Neural cell (in vitro differentiated cells): ENCODE data around the gene ROBO1. TPM values are rescaled to one million over a fixed set of nuclear protein-coding genes. Genes with fewer than 3 reads are reported as not detected.

Experiments
- H2AFZ ChIP-seq: fragments of 200-600, 300-800 bp; sonication (generic), shearing (Covaris generic); 2 replicates; pipeline ENCODE4 v1.6.0; 2014; ENCODE audit warnings: low read depth, mild to moderate bottlenecking, antibody characterized with exemption, low read length, moderate library complexity
- H3F3A ChIP-seq: fragments of 200-600 bp; shearing (Covaris generic); 2 replicates; pipeline ENCODE4 v1.6.1; 2016; ENCODE audit warnings: mild to moderate bottlenecking, moderate library complexity, mixed read lengths, antibody characterized with exemption, low read length; ENCODE audit not compliant: insufficient read depth, poor library complexity, severe bottlenecking
- H3K27ac ChIP-seq: fragments of 200-600, 300-800 bp; sonication (generic), shearing (Covaris generic); 2 replicates; pipeline ENCODE4 v1.5.1; 2014; ENCODE audit warnings: mild to moderate bottlenecking, low read length, moderate library complexity
- H3K27me3 ChIP-seq: fragments of 300-800, 200-600 bp; sonication (generic), shearing (Covaris generic); 2 replicates; pipeline ENCODE4 v1.6.0; 2014; ENCODE audit warnings: mild to moderate bottlenecking, low read depth, low read length, moderate library complexity; ENCODE audit not compliant: insufficient read depth
- H3K36me3 ChIP-seq: fragments of 300-800, 200-600 bp; sonication (generic), shearing (Covaris generic); 2 replicates; pipeline ENCODE4 v1.5.1; 2014; ENCODE audit warnings: mild to moderate bottlenecking, antibody characterized with exemption, low read length, moderate library complexity; ENCODE audit not compliant: insufficient read depth
- H3K4me2 ChIP-seq: fragments of 300-800, 200-600 bp; sonication (generic), shearing (Covaris generic); 2 replicates; pipeline ENCODE4 v1.6.0; 2014; ENCODE audit warnings: mild to moderate bottlenecking, low read length
- H3K4me3 ChIP-seq: fragments of 300-800, 200-600 bp; sonication (generic), shearing (Covaris generic); 2 replicates; pipeline ENCODE4 v1.5.1; 2014; ENCODE audit warnings: mild to moderate bottlenecking, low read length, moderate library complexity
- H3K79me2 ChIP-seq: fragments of 200-600 bp; shearing (Covaris generic); replicated peaks from 2 replicates; pipeline ENCODE4 v1.6.0; 2014; ENCODE audit warnings: mild to moderate bottlenecking, low read length, moderate library complexity; ENCODE audit not compliant: insufficient read depth
- H3K9ac ChIP-seq: fragments of 300-800, 200-600 bp; sonication (generic), shearing (Covaris generic); 2 replicates; pipeline ENCODE4 v1.6.1; 2016; ENCODE audit warnings: mild to moderate bottlenecking, low read length, mixed read lengths
- H3K9me2 ChIP-seq: fragments of 200-600 bp; shearing (Covaris generic); 2 replicates; pipeline ENCODE4 v1.6.1; 2016; ENCODE audit warnings: mild to moderate bottlenecking, low read length, mixed read lengths; ENCODE audit not compliant: insufficient read depth
- H3K9me3 ChIP-seq: fragments of 200-600, 300-800 bp; sonication (generic), shearing (Covaris generic); 2 replicates; pipeline ENCODE4 v1.6.1; 2016; ENCODE audit warnings: mild to moderate bottlenecking, mixed run types, low read length, moderate library complexity, mixed read lengths
- H4K20me1 ChIP-seq: fragments of 200-600 bp; shearing (Covaris generic); 2 replicates; pipeline ENCODE4 v1.6.1; 2016; ENCODE audit warnings: mild to moderate bottlenecking, mixed run types; ENCODE audit not compliant: insufficient read depth
- CTCF ChIP-seq: fragments of 450-650 bp; IDR thresholded peaks from 2 replicates; pipeline ENCODE4 v1.5.1; 2014; ENCODE audit warnings: antibody characterized with exemption, mild to moderate bottlenecking, moderate library complexity; ENCODE audit not compliant: poor library complexity, severe bottlenecking
- EP300 ChIP-seq: fragments of 450-650 bp; conservative IDR thresholded peaks from 2 replicates; pipeline ENCODE4 v1.6.1; 2014; ENCODE audit warnings: antibody characterized with exemption, mild to moderate bottlenecking, moderate library complexity; ENCODE audit not compliant: poor library complexity, severe bottlenecking
- EZH2 ChIP-seq: fragments of 200-600, 300-800 bp; shearing (Covaris generic), sonication (generic); IDR thresholded peaks from 2 replicates; pipeline ENCODE4 v1.6.1; 2014; ENCODE audit warnings: antibody characterized with exemption, low read length, borderline replicate concordance, mild to moderate bottlenecking; ENCODE audit not compliant: insufficient read depth, poor library complexity, severe bottlenecking
- MXI1 ChIP-seq: fragments of 450-650 bp; conservative IDR thresholded peaks from 2 replicates; pipeline ENCODE4 v1.6.1; 2014; ENCODE audit warnings: antibody characterized with exemption, mild to moderate bottlenecking; ENCODE audit not compliant: poor library complexity, severe bottlenecking
- POLR2AphosphoS5 ChIP-seq: IDR thresholded peaks from 2 replicates; pipeline ENCODE4 v1.6.1; 2012
- RAD21 ChIP-seq: fragments of 450-650 bp; conservative IDR thresholded peaks from 2 replicates; pipeline ENCODE4 v1.6.1; 2014; ENCODE audit warnings: antibody characterized with exemption, mild to moderate bottlenecking, moderate library complexity
- REST ChIP-seq: IDR thresholded peaks from 2 replicates; pipeline ENCODE4 v1.6.1; 2012; ENCODE audit warnings: borderline replicate concordance
- SMC3 ChIP-seq: fragments of 450-650 bp; conservative IDR thresholded peaks from 2 replicates; pipeline ENCODE4 v1.6.1; 2014; ENCODE audit warnings: antibody characterized with exemption, mild to moderate bottlenecking, moderate library complexity; ENCODE audit not compliant: poor library complexity
- TAF1 ChIP-seq: IDR thresholded peaks from 2 replicates; pipeline ENCODE4 v1.6.1; 2012; ENCODE audit warnings: low read depth
- polyA plus RNA-seq: library from polyadenylated mRNA; depleted of rRNA; stranded (reverse); fragments of >200 nt; gene quantifications from 2 replicates; pipeline ENCODE4 v1.2.3, GENCODE V29; 2014

Gene ROBO1
- polyA plus RNA-seq, 1 donor from 2014 or later: 183 TPM

GRCh38 chr3:78792212-78792611, 975.6 kb downstream of the ROBO1 start:
- no peak for TF ChIP-seq RAD21
- TF ChIP-seq MXI1: no peak
- no peak for TF ChIP-seq EP300
- no peak for TF ChIP-seq CTCF
- no peak for TF ChIP-seq REST
- TF ChIP-seq EZH2: no peak
- no peak for TF ChIP-seq TAF1
- no peak for TF ChIP-seq POLR2AphosphoS5
- TF ChIP-seq SMC3: no peak
- Histone ChIP-seq H3K4me3 (peak overlapping the region; percentile 45), H3F3A (peaks cover 10% of the 10 kb centered on the region), H3K36me3 (no peaks in the 10 kb centered on the region), H3K9me3 (no peaks in the 10 kb centered on the region), H3K27ac (peak overlapping the region; percentile 76), H3K9me2 (no peaks in the 10 kb centered on the region), H3K79me2 (peaks cover 24% of the 10 kb centered on the region), H4K20me1 (no peaks in the 10 kb centered on the region), H3K9ac (no peak overlapping the region), H3K27me3 (no peaks in the 10 kb centered on the region), H3K4me2 (peak overlapping the region; percentile 67), H2AFZ (no peak overlapping the region)

- no peaks in the 10 kb centered on the region for H3K27me3 ChIP-seq
- H3K4me3 ChIP-seq: peak overlapping the region; percentile 45
- H3K36me3 ChIP-seq: no peaks in the 10 kb centered on the region
- H3K79me2 ChIP-seq: peaks cover 21% of the 10 kb centered on the region
- peak overlapping the region; percentile 76 for H3K27ac ChIP-seq
- H4K20me1 ChIP-seq: no peaks in the 10 kb centered on the region
- H3K9ac ChIP-seq: peak overlapping the region; percentile 17
- peaks cover 10% of the 10 kb centered on the region for H3F3A ChIP-seq
- no peak overlapping the region for H2AFZ ChIP-seq
- TF ChIP-seq POLR2AphosphoS5 (peak; percentile 61), EP300 (peak; percentile 76), RAD21 (peak; percentile 18), REST (no peak)
- H3K9me3 ChIP-seq: no peaks in the 10 kb centered on the region
- H3K9me2 ChIP-seq: no peaks in the 10 kb centered on the region
- H3K4me2 ChIP-seq: peak overlapping the region; percentile 67
Observed at GRCh38 chr3:78791753-78792152, 976.0 kb downstream of the ROBO1 start.
